ENCODE results near the gene QRICH1. TPM values are rescaled to one million over a fixed set of nuclear protein-coding genes. Genes with fewer than 3 reads are reported as not detected.

QRICH1 gene
- total and polyA plus RNA-seq, 2 of the 13 experiments (the other 11 are each of a cell fraction or from before 2014, with no cell fraction given): 52.6 to 102 TPM

GRCh38 chr3:49093853-49094767, at the start of gene QRICH1 (continued):
- peak; percentile 99 for TF ChIP-seq UBTF (CRISPR knock-in tag; IDR thresholded peaks at IDR 0.05)
- no peak for TF ChIP-seq CAMTA2 (CRISPR knock-in tag; IDR thresholded peaks at IDR 0.05; ENCODE audit: borderline replicate concordance)
- no peak for TF ChIP-seq SYNCRIP (IDR thresholded peaks at IDR 0.05; ENCODE audit: insufficient read depth, low read depth, low read length)
- peak; percentile 74; the same call in 1 of the 2 replicates for TF ChIP-seq TGIF2 (CRISPR knock-in tag; IDR thresholded peaks at IDR 0.05)
- TF ChIP-seq ATF7-NPFF (CRISPR knock-in tag; IDR thresholded peaks at IDR 0.05; ENCODE audit: low read depth): no peak
- no peak for TF ChIP-seq HNRNPUL1 (IDR thresholded peaks at IDR 0.05; ENCODE audit: low read depth, low read length)
- peak; percentile 75 for TF ChIP-seq ZNF607 (CRISPR knock-in tag; IDR thresholded peaks at IDR 0.05; ENCODE audit: borderline replicate concordance)
- TF ChIP-seq ZNF788 (CRISPR knock-in tag; IDR thresholded peaks at IDR 0.05; ENCODE audit: borderline replicate concordance): peak; percentile 73; the same call in 1 of the 2 replicates
- 0 out of 2 replicates have a peak, but pooled peaks have one; percentile 33 for TF ChIP-seq ZNF333 (CRISPR knock-in tag; IDR thresholded peaks at IDR 0.05; ENCODE audit: borderline replicate concordance)
- TF ChIP-seq ZNF280D (CRISPR knock-in tag; IDR thresholded peaks at IDR 0.05): peak; percentile 20; the same call in 1 of the 2 replicates
- TF ChIP-seq U2AF1 (optimal IDR thresholded peaks at IDR 0.05; ENCODE audit: low read depth, low read length): peak; percentile 55
- TF ChIP-seq ZNF772 (CRISPR knock-in tag; IDR thresholded peaks at IDR 0.05): peak; percentile 85
- TF ChIP-seq KLF9 (CRISPR knock-in tag; IDR thresholded peaks at IDR 0.05; ENCODE audit: low read depth): 0 out of 2 replicates have a peak, but pooled peaks have one; percentile 10
- no peak for TF ChIP-seq ZEB1 (IDR thresholded peaks at IDR 0.05; ENCODE audit: insufficient replicate concordance, low read depth)
- no peak; the same call in 1 of the 2 replicates for TF ChIP-seq ZNF670 (CRISPR knock-in tag; IDR thresholded peaks at IDR 0.05; ENCODE audit: borderline replicate concordance)
- TF ChIP-seq DPF2 (CRISPR knock-in tag; IDR thresholded peaks at IDR 0.05; ENCODE audit: borderline replicate concordance, low read depth): no peak
- no peak for TF ChIP-seq ZNF329 (CRISPR knock-in tag; IDR thresholded peaks at IDR 0.05; ENCODE audit: low read depth)
- peak; percentile 26 for TF ChIP-seq ZNF18 (CRISPR knock-in tag; IDR thresholded peaks at IDR 0.05; ENCODE audit: insufficient replicate concordance)
- TF ChIP-seq XRCC5 (optimal IDR thresholded peaks at IDR 0.05; ENCODE audit: low read length): peak; percentile 90
- peak; percentile 41; the same call in 1 of the 2 replicates for TF ChIP-seq HDAC2 (CRISPR knock-in tag; IDR thresholded peaks at IDR 0.05)

Data from HepG2 (cell line).